K562 (cell line): ENCODE results near the gene MRPL11.

Experiments used
- EP300 ChIP-seq: IDR thresholded peaks from 2 replicates; pipeline ENCODE4 v1.6.1; 2012; ENCODE audit warnings: low read length, improper control_type of control experiment
- ESRRA ChIP-seq: fragments of 450-650 bp; IDR thresholded peaks from 2 replicates; pipeline ENCODE4 v1.6.1; 2014; ENCODE audit warnings: low read depth, mild to moderate bottlenecking, moderate library complexity, borderline replicate concordance
- HNRNPK ChIP-seq: fragments of 200-400 bp; formaldehyde crosslinking; IDR thresholded peaks from one replicate; pipeline ENCODE4 v1.6.1; 2018; ENCODE audit warnings: mild to moderate bottlenecking, low read depth, low read length; ENCODE audit not compliant: poor library complexity, severe bottlenecking
- PHB2 ChIP-seq: fragments of 450-650 bp; IDR thresholded peaks from 2 replicates; pipeline ENCODE4 v1.6.1; 2017; ENCODE audit warnings: low read depth
- POLR2A ChIP-seq: fragments of 450-650 bp; conservative IDR thresholded peaks from 2 replicates; pipeline ENCODE4 v1.6.1; 2016
- TCF7 ChIP-seq: sonication (generic); IDR thresholded peaks from 2 replicates; pipeline ENCODE4 v1.6.1; 2016; ENCODE audit warnings: antibody characterized with exemption, borderline replicate concordance
- XRCC4 ChIP-seq: IDR thresholded peaks from one replicate; pipeline ENCODE4 v1.6.1; 2011; ENCODE audit not compliant: insufficient read depth, insufficient read length; ENCODE audit errors: extremely low read depth
- ZBTB49 ChIP-seq: sonication (generic); formaldehyde crosslinking; IDR thresholded peaks from 2 replicates; pipeline ENCODE4 v1.8.0; 2022; ENCODE audit warnings: missing genetic modification reagents, mild to moderate bottlenecking, borderline replicate concordance
- ZNF121 ChIP-seq: sonication (generic); formaldehyde crosslinking; conservative IDR thresholded peaks from 2 replicates; pipeline ENCODE4 v1.8.0; 2022; ENCODE audit warnings: missing genetic modification reagents
- TF ChIP-seq, protein P1 (sequence below): sonication (generic); formaldehyde crosslinking; IDR thresholded peaks from 2 replicates; pipeline ENCODE4 v1.8.1; 2022; ENCODE audit warnings: missing genetic modification reagents
- TF ChIP-seq, protein P2 (sequence below): fragments of 150-350 bp; IDR thresholded peaks from 2 replicates; pipeline ENCODE4 v1.6.1; 2014; ENCODE audit warnings: low read depth, mild to moderate bottlenecking, low read length, borderline replicate concordance
- TF ChIP-seq, protein P3 (sequence below), 3 experiments: IDR thresholded peaks in 2 of 3; conservative IDR thresholded peaks in 1 of 3; 2 replicates each; pipeline ENCODE4 v1.5.1; 2011 to 2012; ENCODE audit warnings: low read length in 3 of 3, mild to moderate bottlenecking in 3 of 3, control low read depth in 2 of 3, improper control_type of control experiment in 1 of 3, inconsistent platforms in 1 of 3, low read depth in 1 of 3, mixed read lengths in 1 of 3, moderate library complexity in 1 of 3; ENCODE audit not compliant: insufficient read depth in 2 of 3
- TF ChIP-seq, protein P4 (sequence below): fragments of 250-450 bp; sonication (Bioruptor Pico); IDR thresholded peaks from 2 replicates; pipeline ENCODE4 v1.4.0; 2020; ENCODE audit warnings: mild to moderate bottlenecking, moderate library complexity, borderline replicate concordance
- TF ChIP-seq, protein P5 (sequence below): fragments of 250-450 bp; sonication (Bioruptor Pico); IDR thresholded peaks from 2 replicates; pipeline ENCODE4 v1.8.0; 2022; ENCODE audit warnings: moderate library complexity, mild to moderate bottlenecking, inconsistent platforms

- TF ChIP-seq, protein P1, sequence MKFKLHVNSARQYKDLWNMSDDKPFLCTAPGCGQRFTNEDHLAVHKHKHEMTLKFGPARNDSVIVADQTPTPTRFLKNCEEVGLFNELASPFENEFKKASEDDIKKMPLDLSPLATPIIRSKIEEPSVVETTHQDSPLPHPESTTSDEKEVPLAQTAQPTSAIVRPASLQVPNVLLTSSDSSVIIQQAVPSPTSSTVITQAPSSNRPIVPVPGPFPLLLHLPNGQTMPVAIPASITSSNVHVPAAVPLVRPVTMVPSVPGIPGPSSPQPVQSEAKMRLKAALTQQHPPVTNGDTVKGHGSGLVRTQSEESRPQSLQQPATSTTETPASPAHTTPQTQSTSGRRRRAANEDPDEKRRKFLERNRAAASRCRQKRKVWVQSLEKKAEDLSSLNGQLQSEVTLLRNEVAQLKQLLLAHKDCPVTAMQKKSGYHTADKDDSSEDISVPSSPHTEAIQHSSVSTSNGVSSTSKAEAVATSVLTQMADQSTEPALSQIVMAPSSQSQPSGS (CRISPR knock-in tag), result no peak
- TF ChIP-seq, protein P2, sequence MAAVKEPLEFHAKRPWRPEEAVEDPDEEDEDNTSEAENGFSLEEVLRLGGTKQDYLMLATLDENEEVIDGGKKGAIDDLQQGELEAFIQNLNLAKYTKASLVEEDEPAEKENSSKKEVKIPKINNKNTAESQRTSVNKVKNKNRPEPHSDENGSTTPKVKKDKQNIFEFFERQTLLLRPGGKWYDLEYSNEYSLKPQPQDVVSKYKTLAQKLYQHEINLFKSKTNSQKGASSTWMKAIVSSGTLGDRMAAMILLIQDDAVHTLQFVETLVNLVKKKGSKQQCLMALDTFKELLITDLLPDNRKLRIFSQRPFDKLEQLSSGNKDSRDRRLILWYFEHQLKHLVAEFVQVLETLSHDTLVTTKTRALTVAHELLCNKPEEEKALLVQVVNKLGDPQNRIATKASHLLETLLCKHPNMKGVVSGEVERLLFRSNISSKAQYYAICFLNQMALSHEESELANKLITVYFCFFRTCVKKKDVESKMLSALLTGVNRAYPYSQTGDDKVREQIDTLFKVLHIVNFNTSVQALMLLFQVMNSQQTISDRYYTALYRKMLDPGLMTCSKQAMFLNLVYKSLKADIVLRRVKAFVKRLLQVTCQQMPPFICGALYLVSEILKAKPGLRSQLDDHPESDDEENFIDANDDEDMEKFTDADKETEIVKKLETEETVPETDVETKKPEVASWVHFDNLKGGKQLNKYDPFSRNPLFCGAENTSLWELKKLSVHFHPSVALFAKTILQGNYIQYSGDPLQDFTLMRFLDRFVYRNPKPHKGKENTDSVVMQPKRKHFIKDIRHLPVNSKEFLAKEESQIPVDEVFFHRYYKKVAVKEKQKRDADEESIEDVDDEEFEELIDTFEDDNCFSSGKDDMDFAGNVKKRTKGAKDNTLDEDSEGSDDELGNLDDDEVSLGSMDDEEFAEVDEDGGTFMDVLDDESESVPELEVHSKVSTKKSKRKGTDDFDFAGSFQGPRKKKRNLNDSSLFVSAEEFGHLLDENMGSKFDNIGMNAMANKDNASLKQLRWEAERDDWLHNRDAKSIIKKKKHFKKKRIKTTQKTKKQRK, result no peak
- TF ChIP-seq, protein P3, sequence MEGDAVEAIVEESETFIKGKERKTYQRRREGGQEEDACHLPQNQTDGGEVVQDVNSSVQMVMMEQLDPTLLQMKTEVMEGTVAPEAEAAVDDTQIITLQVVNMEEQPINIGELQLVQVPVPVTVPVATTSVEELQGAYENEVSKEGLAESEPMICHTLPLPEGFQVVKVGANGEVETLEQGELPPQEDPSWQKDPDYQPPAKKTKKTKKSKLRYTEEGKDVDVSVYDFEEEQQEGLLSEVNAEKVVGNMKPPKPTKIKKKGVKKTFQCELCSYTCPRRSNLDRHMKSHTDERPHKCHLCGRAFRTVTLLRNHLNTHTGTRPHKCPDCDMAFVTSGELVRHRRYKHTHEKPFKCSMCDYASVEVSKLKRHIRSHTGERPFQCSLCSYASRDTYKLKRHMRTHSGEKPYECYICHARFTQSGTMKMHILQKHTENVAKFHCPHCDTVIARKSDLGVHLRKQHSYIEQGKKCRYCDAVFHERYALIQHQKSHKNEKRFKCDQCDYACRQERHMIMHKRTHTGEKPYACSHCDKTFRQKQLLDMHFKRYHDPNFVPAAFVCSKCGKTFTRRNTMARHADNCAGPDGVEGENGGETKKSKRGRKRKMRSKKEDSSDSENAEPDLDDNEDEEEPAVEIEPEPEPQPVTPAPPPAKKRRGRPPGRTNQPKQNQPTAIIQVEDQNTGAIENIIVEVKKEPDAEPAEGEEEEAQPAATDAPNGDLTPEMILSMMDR (IDR thresholded peaks at IDR 0.05 in 2 of 3, conservative IDR thresholded peaks at IDR 0.05 in 1 of 3; ENCODE audit: insufficient read depth in 2 of 3, low read depth in 1 of 3, low read length in 3 of 3), result no peak
- TF ChIP-seq ZNF121 (CRISPR knock-in tag) (no peak), ZBTB49 (CRISPR knock-in tag) (no peak), HNRNPK (no peak), PHB2 (no peak), TCF7 (no peak), ESRRA (no peak), XRCC4 (no peak), EP300 (no peak), POLR2A (no peak)
- TF ChIP-seq, protein P4, sequence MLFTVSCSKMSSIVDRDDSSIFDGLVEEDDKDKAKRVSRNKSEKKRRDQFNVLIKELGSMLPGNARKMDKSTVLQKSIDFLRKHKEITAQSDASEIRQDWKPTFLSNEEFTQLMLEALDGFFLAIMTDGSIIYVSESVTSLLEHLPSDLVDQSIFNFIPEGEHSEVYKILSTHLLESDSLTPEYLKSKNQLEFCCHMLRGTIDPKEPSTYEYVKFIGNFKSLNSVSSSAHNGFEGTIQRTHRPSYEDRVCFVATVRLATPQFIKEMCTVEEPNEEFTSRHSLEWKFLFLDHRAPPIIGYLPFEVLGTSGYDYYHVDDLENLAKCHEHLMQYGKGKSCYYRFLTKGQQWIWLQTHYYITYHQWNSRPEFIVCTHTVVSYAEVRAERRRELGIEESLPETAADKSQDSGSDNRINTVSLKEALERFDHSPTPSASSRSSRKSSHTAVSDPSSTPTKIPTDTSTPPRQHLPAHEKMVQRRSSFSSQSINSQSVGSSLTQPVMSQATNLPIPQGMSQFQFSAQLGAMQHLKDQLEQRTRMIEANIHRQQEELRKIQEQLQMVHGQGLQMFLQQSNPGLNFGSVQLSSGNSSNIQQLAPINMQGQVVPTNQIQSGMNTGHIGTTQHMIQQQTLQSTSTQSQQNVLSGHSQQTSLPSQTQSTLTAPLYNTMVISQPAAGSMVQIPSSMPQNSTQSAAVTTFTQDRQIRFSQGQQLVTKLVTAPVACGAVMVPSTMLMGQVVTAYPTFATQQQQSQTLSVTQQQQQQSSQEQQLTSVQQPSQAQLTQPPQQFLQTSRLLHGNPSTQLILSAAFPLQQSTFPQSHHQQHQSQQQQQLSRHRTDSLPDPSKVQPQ, result no peak
- TF ChIP-seq, protein P5, sequence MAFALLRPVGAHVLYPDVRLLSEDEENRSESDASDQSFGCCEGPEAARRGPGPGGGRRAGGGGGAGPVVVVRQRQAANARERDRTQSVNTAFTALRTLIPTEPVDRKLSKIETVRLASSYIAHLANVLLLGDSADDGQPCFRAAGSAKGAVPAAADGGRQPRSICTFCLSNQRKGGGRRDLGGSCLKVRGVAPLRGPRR, result no peak
Observed at GRCh38 chr11:66473608-66474515, 35.2 kb upstream of the MRPL11 start.
